Fibroblast of skin of right biceps (primary cell): ENCODE results near the gene UBASH3B.

Experiments
- DNase-seq: peaks from one replicate; pipeline ENCODE4 v3.0.0-alpha.2; 2013

Gene UBASH3B

GRCh38 chr11:122647736-122648275 lies 7.7 kb upstream of the UBASH3B start:
- no peak for DNase-seq

GRCh38 chr11:122649116-122649515 lies 6.4 kb upstream of the UBASH3B start:
- peak; percentile 63 for DNase-seq

- no peak for DNase-seq
Observed at GRCh38 chr11:122650619-122651018, 4.9 kb upstream of the UBASH3B start.

GRCh38 chr11:122652495-122652894 lies 3.0 kb upstream of the UBASH3B start:
- DNase-seq, result no peak

- DNase-seq, result peak; percentile 48
Observed at GRCh38 chr11:122653916-122654585, 1.5 kb upstream of the UBASH3B start.

- DNase-seq, result peak; percentile 64
Observed at GRCh38 chr11:122656073-122656630, 630 bp downstream of the UBASH3B start.

- no peak for DNase-seq
Observed at GRCh38 chr11:122656631-122657101, 1.1 kb downstream of the UBASH3B start.

GRCh38 chr11:122659676-122660554 lies 4.4 kb downstream of the UBASH3B start:
- no peak for DNase-seq

- peak; percentile 84 for DNase-seq
Observed at GRCh38 chr11:122661182-122661945, 5.8 kb downstream of the UBASH3B start.

GRCh38 chr11:122663056-122663740 lies 7.7 kb downstream of the UBASH3B start:
- DNase-seq, result no peak

- DNase-seq, result no peak
Observed at GRCh38 chr11:122663764-122664163, 8.2 kb downstream of the UBASH3B start.

- DNase-seq, result peak; percentile 58
Observed at GRCh38 chr11:122664188-122664587, 8.7 kb downstream of the UBASH3B start.

- DNase-seq, result no peak
Observed at GRCh38 chr11:122665861-122666260, 10.3 kb downstream of the UBASH3B start.

GRCh38 chr11:122666743-122667142 lies 11.2 kb downstream of the UBASH3B start:
- no peak for DNase-seq

- DNase-seq, result peak; percentile 77
Observed at GRCh38 chr11:122668562-122669090, 13.1 kb downstream of the UBASH3B start.

- no peak for DNase-seq
Observed at GRCh38 chr11:122670131-122670530, 14.6 kb downstream of the UBASH3B start.

- DNase-seq, result no peak
Observed at GRCh38 chr11:122671400-122671891, 15.9 kb downstream of the UBASH3B start.

GRCh38 chr11:122672892-122673291 lies 17.4 kb downstream of the UBASH3B start:
- no peak for DNase-seq

- peak; percentile 56 for DNase-seq
Observed at GRCh38 chr11:122673701-122674100, 18.2 kb downstream of the UBASH3B start.

GRCh38 chr11:122676638-122677037 lies 21.1 kb downstream of the UBASH3B start:
- DNase-seq, result no peak

- DNase-seq, result no peak
Observed at GRCh38 chr11:122677256-122677655, 21.7 kb downstream of the UBASH3B start.

- no peak for DNase-seq
Observed at GRCh38 chr11:122678406-122678805, 22.9 kb downstream of the UBASH3B start.
